ENCODE results near the gene LAMA1. TPM values are rescaled to one million over a fixed set of nuclear protein-coding genes. Genes with fewer than 3 reads are reported as not detected.
"Not testable (repeated sequence)": the region's sequence is repeated elsewhere in the genome, so short reads cannot be mapped to it uniquely, and the experiment has no call there.

Gene LAMA1
- total RNA-seq, 1 donor from 2014 or later, result 4.3 TPM

DNA sequence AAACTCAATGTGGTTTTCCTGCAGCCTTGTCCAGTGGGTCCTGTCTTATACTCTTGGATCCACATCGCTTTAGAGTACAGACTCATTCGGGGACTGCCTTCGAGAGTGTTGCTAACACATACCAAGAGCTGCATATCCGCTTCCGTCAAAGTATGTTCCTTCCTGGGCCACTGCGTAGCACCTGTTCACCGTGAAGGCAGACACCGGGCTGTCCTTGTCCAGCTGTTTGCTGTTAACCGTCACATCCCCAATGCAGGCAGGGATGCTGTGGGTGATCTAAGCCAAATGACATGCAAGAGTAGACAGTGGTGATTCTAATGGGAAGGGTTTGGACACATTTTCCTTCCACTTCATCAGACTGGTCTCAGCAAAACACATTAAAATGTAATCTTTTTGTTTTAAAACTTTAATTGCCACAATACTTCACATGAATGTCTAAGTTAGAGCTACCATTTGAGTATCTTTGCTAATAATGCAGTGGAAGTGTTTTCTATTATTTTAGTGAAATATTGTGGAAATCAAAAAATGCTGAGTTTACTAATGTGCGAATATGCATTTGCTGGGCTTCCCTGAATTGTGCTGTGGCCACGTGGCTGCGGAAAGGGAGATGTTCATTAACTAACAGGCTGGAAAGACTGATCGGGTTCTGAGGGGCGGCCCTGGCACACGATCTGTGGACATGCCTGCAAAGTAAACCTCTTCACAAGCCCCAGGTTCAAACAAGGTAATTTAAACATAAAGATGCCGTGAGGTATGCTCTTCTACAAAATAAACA is 169.1 kb downstream of the LAMA1 start:
- DNase-seq (ENCODE audit: low read depth), result no peak

DNA sequence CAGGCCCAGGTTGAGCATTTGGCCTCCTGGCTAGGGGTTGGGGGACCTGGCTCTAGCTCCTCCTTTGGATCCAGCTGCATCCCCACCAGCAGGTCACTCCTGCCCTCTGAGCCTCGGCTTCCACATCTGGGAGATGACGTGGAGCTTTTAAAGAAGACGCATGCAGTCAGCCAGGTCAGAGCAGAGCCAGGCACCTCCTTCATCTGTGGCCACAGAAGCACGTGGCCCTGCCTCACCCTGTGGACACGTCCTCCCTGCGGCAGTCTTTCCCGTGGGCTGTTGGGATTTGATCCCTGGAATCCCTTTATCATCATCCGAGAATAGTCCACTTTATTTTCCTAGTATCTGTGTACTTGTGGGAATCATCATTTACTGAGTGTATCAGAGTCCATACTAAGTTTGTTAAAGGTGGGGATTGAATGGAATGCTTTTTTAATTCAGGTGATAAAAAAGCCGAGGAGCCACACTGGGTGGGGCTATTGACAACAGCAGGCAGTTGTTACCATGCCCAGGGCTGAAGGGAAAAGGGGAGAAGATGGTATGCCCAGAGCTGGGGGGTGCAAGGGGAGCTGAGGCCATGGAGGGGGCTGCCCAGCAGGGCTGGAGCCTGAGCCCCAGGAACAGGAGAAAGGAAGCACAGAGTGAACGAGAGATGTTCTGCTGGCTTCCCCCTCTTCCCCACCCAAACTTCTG is 170.1 kb downstream of the LAMA1 start:
- DNase-seq (ENCODE audit: low read depth), result no peak

DNA sequence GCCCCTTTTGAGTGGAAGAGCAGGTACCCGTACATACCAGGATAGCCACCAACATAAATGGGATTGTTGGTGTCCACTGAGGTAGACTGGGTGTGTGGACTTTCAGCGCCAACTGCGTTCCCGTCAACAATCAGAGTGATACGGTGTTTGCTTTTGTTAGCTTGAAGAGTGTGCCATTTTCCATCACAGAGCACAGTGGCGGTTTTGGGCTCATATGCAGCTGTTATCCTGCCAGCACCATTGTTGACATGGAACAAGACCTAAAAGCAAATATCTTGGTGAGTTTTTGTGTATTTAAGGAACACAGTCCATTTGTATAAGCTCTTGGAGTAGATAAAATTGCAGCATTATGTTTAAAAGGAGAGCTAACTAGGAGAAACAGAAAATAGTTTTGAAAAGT is 174.5 kb downstream of the LAMA1 start:
- no peak for DNase-seq (ENCODE audit: low read depth)

DNA sequence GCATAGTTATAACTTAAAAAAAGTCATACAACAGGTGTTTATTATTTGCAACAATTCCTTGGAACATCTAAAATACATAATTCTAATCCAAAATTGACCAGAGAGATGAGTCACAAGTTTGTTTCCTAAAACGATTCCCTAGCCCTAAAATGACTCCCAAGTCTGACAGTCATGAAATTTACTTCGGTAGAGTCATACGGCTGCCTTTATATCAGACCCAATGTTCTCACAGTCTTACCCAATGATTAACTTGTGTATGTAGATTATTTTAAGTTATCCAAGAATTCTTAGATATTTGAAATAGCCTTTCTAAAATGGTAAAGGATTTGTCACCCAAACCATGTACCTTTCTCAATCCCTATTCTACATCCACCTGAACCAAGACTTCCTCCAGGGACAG is 174.9 kb downstream of the LAMA1 start:
- no peak for DNase-seq (ENCODE audit: low read depth)

DNA sequence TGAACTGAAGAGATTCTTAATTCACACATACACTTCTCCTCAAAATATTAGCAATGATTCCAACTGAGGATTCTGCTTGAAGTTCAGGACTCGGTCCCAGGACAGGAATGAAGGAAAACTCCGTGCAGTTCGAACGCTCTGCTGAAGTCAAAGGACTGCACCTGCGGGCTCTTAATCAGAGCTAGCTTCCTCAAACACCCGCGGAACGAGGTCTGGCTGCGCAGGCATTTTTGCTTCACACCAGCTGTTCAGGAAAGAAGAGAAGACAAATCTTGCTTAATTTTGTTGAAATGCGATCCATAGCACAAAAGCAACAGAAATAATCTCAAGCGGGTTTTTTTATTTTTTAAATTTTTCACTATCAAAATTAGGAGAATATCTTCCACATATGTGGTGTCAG is 175.6 kb downstream of the LAMA1 start:
- DNase-seq (ENCODE audit: low read depth), result no peak

DNA sequence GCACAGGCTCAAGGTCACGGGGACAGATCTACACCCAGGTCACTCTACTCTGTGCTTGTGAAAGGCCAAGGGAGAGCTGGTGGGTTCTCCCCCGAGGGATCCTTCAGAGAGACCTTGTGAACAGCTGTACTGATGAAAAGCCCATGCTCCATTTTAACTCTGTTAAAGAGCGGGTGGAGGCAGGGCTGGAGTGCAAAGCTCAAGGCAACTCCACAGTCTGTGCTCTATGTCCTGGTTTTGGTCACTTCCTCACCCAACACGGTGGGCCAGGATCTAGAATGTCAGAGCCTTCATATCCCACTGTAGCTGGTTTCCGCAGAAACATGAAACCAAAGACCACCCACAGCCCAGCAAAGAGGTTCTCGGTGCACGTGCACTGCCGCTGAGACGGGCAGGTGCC is 177.1 kb downstream of the LAMA1 start:
- DNase-seq (ENCODE audit: low read depth), result no peak

DNA sequence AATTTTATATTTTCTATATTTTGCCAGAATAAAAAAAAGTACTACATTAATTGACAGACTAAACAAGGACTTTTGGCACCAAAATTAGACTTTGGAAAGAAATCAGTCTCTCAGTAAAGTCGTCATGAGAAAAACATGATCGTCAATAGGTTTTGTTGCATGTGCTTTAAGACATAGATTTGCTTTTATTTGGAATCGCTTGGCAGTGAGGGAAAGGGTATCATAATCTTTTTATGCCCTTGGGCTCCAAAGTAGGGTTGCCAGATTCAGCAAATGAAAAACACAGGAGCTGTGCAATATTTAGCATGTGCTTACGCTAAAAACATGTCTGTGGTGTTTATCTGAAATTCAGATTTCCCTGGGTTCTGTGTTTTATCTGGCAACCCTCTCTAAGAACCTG is 177.6 kb downstream of the LAMA1 start:
- DNase-seq (ENCODE audit: low read depth), result no peak

DNA sequence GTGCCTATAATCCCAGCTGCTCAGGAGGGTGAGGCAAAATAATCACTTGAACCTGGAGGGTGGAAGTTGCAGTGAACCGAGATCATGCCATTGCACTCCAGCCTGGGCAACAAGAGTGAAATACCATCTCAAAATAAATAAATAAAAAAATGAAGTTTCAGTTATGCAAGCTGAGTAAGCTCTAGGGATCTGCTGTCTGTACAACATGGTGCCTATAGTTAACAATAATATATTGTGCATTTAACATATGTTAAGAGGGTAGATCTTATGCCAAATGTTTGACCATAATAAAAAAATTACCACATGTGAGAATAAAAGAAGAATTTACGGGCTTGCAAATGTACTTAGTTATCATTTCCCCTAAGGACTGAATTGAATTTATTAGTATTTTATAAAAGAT is 179.2 kb downstream of the LAMA1 start:
- DNase-seq (ENCODE audit: low read depth), result not testable (repeated sequence)

DNA sequence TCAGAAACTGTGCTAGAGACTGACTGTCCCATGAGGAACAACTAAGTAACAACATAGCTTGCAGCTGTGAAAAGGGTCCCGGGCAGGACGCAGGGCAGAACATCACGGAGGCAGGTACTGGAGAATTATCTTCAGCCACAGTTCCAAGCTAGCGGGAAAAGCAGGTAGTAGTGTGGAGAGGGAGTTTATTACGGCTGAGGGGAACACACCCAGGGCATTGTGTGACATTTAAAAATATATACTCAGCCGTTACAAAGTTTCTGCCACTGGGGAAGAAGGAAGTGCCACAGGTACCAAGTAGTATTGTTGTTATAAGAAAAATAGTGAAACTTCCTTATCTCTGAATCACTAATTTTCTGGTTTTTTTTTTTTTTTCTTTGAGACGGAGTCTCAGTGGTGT is 179.6 kb downstream of the LAMA1 start:
- DNase-seq (ENCODE audit: low read depth), result no peak

DNA sequence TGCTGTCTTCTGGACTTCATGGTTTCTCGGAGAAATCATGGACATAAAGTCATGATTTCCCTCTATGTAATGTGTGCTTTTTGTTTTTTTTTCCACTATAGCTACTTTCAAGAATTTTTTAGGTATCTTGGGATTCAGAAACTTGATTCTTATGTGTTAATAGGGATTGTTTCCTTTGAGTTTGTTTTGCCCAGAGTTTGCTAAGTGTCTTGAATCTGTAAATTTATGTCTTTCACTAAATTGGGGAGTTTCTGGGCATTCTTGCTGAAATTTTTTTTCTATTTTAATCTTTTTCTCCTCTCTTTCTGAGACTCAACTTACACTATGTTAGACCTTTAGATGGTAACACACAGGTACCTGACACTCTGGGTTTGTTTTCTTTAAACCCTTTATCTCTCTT is 182.7 kb downstream of the LAMA1 start:
- DNase-seq (ENCODE audit: low read depth), result no peak

DNA sequence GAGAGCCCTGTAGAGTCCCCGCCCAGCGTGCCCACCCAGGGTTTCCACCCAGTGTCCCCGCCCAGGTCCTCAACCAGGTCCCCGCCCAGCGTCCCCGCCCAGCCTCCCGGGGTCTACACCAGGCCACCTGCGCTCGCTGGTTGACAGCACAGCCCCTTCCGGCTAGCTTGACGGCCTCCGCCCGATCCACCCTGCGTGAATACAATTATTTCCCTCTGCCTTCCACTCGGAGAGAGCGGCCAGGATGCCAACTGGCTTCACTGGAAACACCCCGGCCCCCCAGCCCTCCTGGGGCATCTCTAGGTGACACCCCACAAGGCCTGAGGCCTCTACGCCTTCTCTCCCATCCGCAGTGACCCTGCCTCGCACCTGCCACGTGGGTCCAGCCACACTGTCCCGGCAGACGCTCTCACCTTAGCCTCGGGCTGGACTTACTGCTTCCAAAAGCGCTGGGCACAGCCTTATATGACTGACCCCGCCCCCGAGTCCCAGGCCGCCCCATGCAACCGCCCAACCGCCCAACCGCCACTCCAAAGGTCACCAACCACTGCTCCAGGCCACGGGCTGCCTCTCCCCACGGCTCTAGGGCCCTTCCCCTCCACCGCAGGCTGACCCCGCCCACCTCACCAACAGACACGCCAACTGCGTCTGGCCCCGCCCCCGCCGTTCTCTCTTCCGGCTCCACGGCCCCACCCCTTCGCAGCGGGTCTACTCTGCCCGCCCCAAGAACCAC is 188.1 kb downstream of the LAMA1 start:
- no peak for DNase-seq (ENCODE audit: low read depth)

DNA sequence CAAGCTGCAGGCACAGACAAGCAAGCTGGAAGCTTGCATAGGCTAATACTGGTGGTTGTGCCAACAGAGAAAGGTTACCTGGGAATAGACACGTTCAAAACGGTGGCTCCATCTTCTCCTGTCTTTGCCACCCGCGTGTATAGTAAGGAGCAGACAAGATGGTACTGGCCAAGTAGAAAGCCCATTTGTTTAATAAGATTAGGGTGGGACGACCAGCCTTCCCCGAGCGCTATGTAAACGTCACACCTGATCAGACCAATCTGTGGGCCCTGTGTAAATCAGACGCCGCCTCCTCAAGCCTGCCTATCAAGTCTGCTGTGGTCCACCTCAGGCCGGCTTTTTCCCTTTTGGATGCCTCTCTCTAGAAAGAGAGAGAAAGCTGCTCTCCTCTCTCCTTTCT is 189.2 kb downstream of the LAMA1 start:
- no peak for DNase-seq (ENCODE audit: low read depth)

DNA sequence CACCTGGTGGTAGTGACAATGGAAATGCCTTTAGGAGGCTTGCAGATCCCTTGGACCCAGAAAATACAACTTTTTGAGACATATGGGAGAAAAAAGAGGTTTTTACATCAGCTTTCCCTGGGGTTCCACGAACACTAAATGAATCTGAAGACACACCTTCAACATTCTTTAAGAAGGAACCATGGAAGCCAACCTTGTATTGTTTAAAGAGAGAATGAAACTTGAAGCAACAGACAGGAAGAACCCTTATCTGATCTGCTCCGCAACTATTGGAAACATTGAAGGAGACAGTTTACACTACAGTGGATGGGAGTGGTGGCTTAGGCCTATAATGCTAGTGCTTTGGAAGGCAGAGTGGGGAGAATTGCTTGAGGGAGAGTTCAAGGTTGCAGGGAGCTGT is 190.4 kb downstream of the LAMA1 start:
- DNase-seq (ENCODE audit: low read depth), result no peak

DNA sequence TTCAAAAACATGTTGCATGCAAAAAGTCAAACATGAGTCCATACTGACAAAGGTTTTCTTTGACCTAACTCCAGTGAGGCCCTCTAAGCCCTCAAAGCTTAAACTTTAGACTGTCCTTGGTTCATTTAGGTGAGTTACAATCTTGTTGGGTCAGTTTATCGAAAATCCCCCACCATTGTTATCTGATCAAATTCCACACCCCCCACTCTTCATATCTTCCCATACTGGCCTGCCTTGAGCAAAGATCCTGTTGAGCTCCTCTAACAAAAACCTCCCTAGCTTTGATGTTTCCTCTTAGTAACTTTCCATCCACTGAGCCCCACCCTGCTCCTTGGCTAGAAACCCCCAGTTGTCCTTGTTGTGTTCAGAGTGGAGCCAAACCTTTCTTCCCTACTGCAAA is 194.4 kb downstream of the LAMA1 start:
- DNase-seq (ENCODE audit: low read depth), result no peak

DNA sequence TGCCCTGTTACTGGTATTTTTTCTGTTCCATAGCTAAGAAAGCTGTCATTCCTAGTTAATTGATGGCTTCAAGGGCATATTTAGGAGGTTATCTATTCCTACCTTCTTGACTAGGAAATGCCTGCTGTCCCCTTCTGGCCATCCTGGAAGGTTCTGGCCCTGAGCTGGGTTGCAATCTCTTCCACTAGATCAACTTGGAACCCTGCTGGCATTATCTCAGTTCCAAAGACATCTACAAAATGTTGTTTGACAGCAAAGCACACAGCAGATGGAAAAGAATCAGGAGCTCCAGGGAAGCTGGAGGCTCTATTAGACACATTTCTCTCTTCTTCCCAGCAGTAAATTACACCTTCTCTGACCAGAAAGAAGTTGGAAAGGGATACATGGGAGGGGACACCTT is 196.0 kb downstream of the LAMA1 start:
- DNase-seq (ENCODE audit: low read depth), result no peak

DNA sequence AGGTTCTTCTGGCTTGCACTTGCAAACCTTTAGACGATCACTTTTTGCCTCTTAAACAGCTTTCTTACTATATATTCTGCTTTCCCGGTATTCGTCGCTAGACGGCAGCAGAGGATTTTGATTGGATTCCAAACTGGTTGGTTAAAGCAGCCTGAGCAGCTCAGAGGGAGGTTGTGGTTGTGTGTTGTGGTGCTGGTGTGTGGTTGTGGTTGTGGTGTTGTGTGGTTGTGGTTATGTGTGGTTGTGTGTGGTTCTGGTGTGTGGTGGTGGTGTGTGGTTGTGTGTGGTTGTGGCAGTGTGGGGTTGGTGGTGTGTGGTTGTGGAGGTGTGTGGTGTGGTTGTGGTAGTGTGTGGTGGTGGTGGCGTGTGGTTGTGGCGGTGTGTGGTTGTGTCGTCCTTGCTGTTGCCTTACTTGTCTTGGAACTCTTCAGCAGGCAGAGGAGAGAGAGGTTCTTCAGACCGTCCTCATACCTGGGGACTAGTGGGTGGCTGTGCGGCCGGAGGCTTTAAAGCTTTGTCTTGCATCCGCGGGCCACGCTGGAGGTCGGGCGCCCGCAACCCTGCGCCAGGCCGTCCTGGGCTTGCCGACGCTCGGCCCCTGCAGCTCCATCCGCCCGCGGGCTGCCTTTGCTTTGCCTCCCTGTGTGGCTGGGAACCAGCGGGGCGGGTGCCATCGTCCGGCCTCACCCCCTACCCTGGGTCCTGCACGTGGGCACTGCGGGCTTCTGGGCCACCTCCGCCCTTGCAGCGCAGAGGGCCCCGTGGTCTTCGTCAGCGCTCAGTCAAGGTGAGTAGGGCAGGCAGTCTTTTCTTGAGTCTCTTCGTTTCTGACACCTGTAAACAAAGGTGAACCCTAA is 197.3 kb downstream of the LAMA1 start:
- peak; percentile 66 for DNase-seq (ENCODE audit: low read depth)

DNA sequence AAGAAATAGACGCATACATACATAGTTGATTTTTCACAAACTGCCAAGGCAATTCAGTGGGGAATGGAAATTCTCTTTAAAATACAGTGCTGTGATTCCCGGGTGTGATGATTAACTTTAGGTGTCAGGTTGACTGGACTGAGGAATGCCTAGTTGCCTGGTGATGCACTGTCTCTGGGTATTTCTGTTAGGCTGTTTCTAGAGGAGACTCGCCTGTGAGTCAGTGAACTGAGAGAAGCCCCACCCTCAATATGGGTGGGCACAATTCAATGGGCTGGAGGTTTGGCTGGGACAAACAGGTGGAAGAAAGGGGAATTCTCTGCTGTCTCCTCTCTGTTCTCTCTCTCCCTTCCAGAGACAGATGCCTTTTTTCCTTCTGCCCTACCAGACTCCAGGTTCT is 200.5 kb downstream of the LAMA1 start:
- DNase-seq (ENCODE audit: low read depth), result peak; percentile 91

DNA sequence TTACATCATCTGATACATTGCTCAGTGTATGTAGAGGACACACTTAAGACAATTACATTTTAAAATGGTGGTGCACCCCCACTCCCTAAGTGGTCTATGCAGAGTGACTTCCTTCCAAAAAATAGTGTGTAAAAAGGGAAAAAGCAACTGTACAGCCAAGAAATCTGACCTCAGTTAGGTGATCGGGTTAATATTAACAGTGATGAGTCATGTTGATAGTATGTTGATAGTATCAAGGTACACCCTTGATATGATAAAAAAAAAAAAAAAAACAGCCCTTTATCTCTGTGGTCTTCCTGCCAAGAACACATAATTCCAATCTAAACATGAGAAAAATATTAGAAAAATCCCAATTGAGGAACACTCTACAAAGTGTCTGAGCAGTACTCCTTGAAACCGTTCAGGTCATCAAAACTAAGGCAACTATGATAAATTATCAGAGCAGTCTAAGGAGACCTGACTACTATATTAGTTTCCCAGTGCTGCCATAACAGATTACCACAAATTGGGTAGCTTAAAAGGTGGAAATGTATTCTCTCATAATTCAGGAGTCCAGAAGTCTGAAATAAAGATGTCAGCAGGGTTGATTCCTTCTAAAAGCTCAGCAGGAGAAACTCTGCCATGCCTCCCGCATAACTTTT is 216.2 kb downstream of the LAMA1 start:
- no peak for DNase-seq (ENCODE audit: low read depth)

DNA sequence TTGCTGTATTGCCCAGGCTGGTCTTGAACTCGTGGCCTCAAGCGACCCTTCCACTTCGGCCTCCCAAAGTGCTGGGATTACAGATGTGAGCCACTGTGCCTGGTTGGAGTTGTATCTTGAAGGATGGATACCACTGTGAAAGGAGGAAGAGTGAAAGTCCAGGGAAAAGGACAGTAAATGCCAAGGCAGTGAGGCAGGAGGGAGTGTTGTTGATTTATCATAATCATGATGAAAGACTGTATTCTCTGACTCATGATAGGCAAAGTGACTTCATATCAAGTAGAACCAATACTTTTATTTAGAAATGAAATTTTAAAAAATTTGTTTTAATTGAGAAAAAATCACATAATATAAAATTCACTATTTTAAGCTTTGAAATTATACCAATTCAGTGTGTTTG is 225.8 kb downstream of the LAMA1 start:
- DNase-seq (ENCODE audit: low read depth), result no peak
